Liver (tissue), 3 donors: ENCODE measurements around the gene PROKR1.
"Not testable (repeated sequence)": the region's sequence is repeated elsewhere in the genome, so short reads cannot be mapped to it uniquely, and the experiment has no call there.

Experiments used
- FOXA1 ChIP-seq: IDR thresholded peaks from 2 replicates; pipeline ENCODE4 v1.6.1; 2016; ENCODE audit warnings: antibody characterized with exemption
- SP1 ChIP-seq: IDR thresholded peaks from 2 replicates; pipeline ENCODE4 v1.6.1; 2018; ENCODE audit warnings: antibody characterized with exemption, mild to moderate bottlenecking
- TF ChIP-seq, protein P1 (sequence below): fragments of 150-350 bp; IDR thresholded peaks from 2 replicates; pipeline ENCODE4 v1.5.1; 2017; ENCODE audit warnings: improper control_type of control experiment, low read depth, low read length; ENCODE audit not compliant: missing input control
- donor health status: healthy.
- donor health status: healthy.

DNA sequence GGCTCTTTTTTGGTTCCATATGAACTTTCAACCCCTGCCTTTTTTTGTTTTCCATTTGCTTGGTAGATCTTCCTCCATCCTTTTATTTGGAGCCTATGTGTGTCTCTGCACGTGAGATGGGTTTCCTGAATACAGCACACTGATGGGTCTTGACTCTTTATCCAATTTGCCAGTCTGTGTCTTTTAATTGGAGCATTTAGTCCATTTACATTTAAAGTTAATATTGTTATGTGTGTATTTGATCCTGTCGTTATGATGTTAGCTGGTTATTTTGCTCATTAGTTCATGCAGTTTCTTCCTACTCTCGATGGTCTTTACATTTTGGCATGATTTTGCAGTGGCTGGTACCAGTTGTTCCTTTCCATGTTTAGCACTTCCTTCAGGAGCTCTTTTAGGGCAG is 34.5 kb downstream of the PROKR1 start:
- TF ChIP-seq SP1, FOXA1: not testable (repeated sequence)
- TF ChIP-seq, protein P1, sequence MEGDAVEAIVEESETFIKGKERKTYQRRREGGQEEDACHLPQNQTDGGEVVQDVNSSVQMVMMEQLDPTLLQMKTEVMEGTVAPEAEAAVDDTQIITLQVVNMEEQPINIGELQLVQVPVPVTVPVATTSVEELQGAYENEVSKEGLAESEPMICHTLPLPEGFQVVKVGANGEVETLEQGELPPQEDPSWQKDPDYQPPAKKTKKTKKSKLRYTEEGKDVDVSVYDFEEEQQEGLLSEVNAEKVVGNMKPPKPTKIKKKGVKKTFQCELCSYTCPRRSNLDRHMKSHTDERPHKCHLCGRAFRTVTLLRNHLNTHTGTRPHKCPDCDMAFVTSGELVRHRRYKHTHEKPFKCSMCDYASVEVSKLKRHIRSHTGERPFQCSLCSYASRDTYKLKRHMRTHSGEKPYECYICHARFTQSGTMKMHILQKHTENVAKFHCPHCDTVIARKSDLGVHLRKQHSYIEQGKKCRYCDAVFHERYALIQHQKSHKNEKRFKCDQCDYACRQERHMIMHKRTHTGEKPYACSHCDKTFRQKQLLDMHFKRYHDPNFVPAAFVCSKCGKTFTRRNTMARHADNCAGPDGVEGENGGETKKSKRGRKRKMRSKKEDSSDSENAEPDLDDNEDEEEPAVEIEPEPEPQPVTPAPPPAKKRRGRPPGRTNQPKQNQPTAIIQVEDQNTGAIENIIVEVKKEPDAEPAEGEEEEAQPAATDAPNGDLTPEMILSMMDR, result not testable (repeated sequence)
